Testis (tissue), 3 donors: Measurements from ENCODE around the gene CNTN5. TPM values are rescaled to one million over a fixed set of nuclear protein-coding genes. Genes with fewer than 3 reads are reported as not detected.

ENCODE experiments used
- DNase-seq: peaks from one replicate; pipeline ENCODE4 v3.0.0-alpha.2; 2019
- H3K27ac ChIP-seq, 2 donors: fragments of 200-600 bp; sonication (generic); one replicate each; pipeline ENCODE4 v1.5.1; 2019
- H3K27me3 ChIP-seq: fragments of 200-600 bp; sonication (generic); one replicate; pipeline ENCODE4 v1.5.1; 2019
- H3K36me3 ChIP-seq: fragments of 200-600 bp; sonication (generic); one replicate; pipeline ENCODE4 v1.5.1; 2017; ENCODE audit warnings: low read depth; ENCODE audit errors: missing control alignments
- H3K4me1 ChIP-seq: fragments of 200-600 bp; sonication (generic); one replicate; pipeline ENCODE4 v1.5.1; 2019
- H3K4me3 ChIP-seq, 2 donors: fragments of 200-600 bp; sonication (generic); one replicate each; pipeline ENCODE4 v1.5.1; 2017 to 2019
- H3K9me3 ChIP-seq: fragments of 200-600 bp; sonication (generic); one replicate; pipeline ENCODE4 v1.5.1; 2017
- CTCF ChIP-seq, 3 experiments: fragments of 450-650 bp in 2 of 3; fragments of 200-600 bp in 1 of 3; sonication (generic) in 1 of 3; IDR thresholded peaks; one replicate each; pipeline ENCODE4 v1.5.1; 2016 to 2019; ENCODE audit warnings: antibody characterized with exemption in 3 of 3, mild to moderate bottlenecking in 2 of 3, moderate library complexity in 1 of 3
- POLR2A ChIP-seq: fragments of 450-650 bp; IDR thresholded peaks from one replicate; pipeline ENCODE4 v1.6.1; 2017; ENCODE audit warnings: antibody characterized with exemption, mild to moderate bottlenecking, moderate library complexity
- WGBS, 2 donors: methylation state at CpG; one replicate each; pipeline ENCODE4 v1.1.5; 2018; 5-methylcytosine and 5-hydroxymethylcytosine counted together
- intact Hi-C: fragments of 100-400 bp; cut with DNase I; formaldehyde crosslinking; loops from one replicate; pipeline ENCODE4 v1.15.1; 2023; ENCODE audit warnings: low total_unique reads
- polyA plus RNA-seq: library from polyadenylated mRNA; stranded (reverse); fragments of 350-450 nt; fragmentation: Illumina TruSeq; extraction: RNeasy Lipid Tissue Mini Kit (QIAGEN cat#74804); gene quantifications from one replicate; pipeline ENCODE4 v1.2.3, GENCODE V29; 2014; ENCODE audit warnings: low read depth, low replicate concordance; ENCODE audit not compliant: insufficient read depth
- total RNA-seq, 2 donors: library from RNA; depleted of rRNA; stranded (reverse); fragments of >200 nt; gene quantifications; one replicate each; pipeline ENCODE4 v1.2.3, GENCODE V29; 2016

The CNTN5 gene
- total and polyA plus RNA-seq, 3 donors from 2014 or later: 0.55 to 0.99 (median 0.78) TPM

- no peak for DNase-seq
- H3K36me3 ChIP-seq: no peaks in the 10 kb centered on the region
- no peaks in the 10 kb centered on the region for H3K9me3 ChIP-seq
- no peak for TF ChIP-seq POLR2A
- H3K27ac ChIP-seq: no peak overlapping the region
- no peak overlapping the region for H3K4me3 ChIP-seq
- intact Hi-C loops: no loop called here
- no peaks in the 10 kb centered on the region for H3K27me3 ChIP-seq
- 69% methylated on average over 2 of the region's 2 CpGs for WGBS, 2 donors
- no peaks in the 10 kb centered on the region for H3K4me1 ChIP-seq
Measured at GRCh38 chr11:100203789-100204188, 1183.0 kb downstream of the CNTN5 start.

- H3K27ac ChIP-seq: no peak overlapping the region
- H3K4me3 ChIP-seq: no peak overlapping the region
- no peaks in the 10 kb centered on the region for H3K9me3 ChIP-seq
- no peaks in the 10 kb centered on the region for H3K27me3 ChIP-seq
- no peaks in the 10 kb centered on the region for H3K36me3 ChIP-seq
- DNase-seq: no peak
- TF ChIP-seq POLR2A (no peak), CTCF (IDR thresholded peaks at IDR 0.05) (no peak)
- intact Hi-C loops: no loop called here
- H3K4me1 ChIP-seq: no peaks in the 10 kb centered on the region
- WGBS, 2 donors: 89% methylated on average over 2 of the region's 2 CpGs
Measured at GRCh38 chr11:100205926-100206325, 1185.2 kb downstream of the CNTN5 start.

GRCh38 chr11:100208207-100208606 is 1187.5 kb downstream of the CNTN5 start:
- no peak overlapping the region for H3K4me3 ChIP-seq
- H3K4me1 ChIP-seq: no peaks in the 10 kb centered on the region
- TF ChIP-seq POLR2A: no peak
- no peak for TF ChIP-seq CTCF (IDR thresholded peaks at IDR 0.05)
- WGBS, 2 donors: 92 to 100% methylated on average over 2 of the region's 2 CpGs
- DNase-seq: no peak
- no peak overlapping the region for H3K27ac ChIP-seq
- no peaks in the 10 kb centered on the region for H3K36me3 ChIP-seq
- intact Hi-C loops: no loop called here
- H3K9me3 ChIP-seq: no peaks in the 10 kb centered on the region
- H3K27me3 ChIP-seq: no peaks in the 10 kb centered on the region

- H3K9me3 ChIP-seq: no peaks in the 10 kb centered on the region
- intact Hi-C loops: no loop called here
- TF ChIP-seq POLR2A (no peak), CTCF (IDR thresholded peaks at IDR 0.05) (no peak)
- WGBS, 2 donors: 58 to 96% methylated on average over 1 of the region's 1 CpG
- no peak for DNase-seq
- no peak overlapping the region for H3K27ac ChIP-seq
- no peak overlapping the region for H3K4me3 ChIP-seq
- H3K4me1 ChIP-seq: no peaks in the 10 kb centered on the region
- no peaks in the 10 kb centered on the region for H3K36me3 ChIP-seq
- H3K27me3 ChIP-seq: no peaks in the 10 kb centered on the region
Measured at GRCh38 chr11:100214791-100215190, 1194.0 kb downstream of the CNTN5 start.

GRCh38 chr11:100220801-100221200 is 1200.1 kb downstream of the CNTN5 start:
- Histone ChIP-seq H3K36me3 (no peaks in the 10 kb centered on the region), H3K27ac (no peak overlapping the region), H3K27me3 (no peaks in the 10 kb centered on the region), H3K4me3 (no peak overlapping the region), H3K4me1 (no peaks in the 10 kb centered on the region), H3K9me3 (no peaks in the 10 kb centered on the region)
- WGBS, 2 donors: 71 to 75% methylated on average over 3 of the region's 3 CpGs
- DNase-seq: no peak
- TF ChIP-seq CTCF (IDR thresholded peaks at IDR 0.05) (no peak), POLR2A (no peak)
- intact Hi-C loops: no loop called here
